GM19467 (cell line): ENCODE results near the gene CEND1.

Source experiments
- ATAC-seq: cut with Tn5 transposase; IDR thresholded peaks from one replicate; pipeline ENCODE4 v1.9.1; 2021; ENCODE audit warnings: mild to moderate bottlenecking, moderate library complexity; ENCODE audit not compliant: unreplicated experiment

CEND1 gene

GRCh38 chr11:789943-790342 is at the start of gene CEND1:
CEND1 (minus strand) TSS chr11:790090; CDS start chr11:788576, 1,514 bp downstream.
- no peak for ATAC-seq

- no peak for ATAC-seq
Measured at GRCh38 chr11:839280-839623, 49.4 kb upstream of the CEND1 start.

DNA sequence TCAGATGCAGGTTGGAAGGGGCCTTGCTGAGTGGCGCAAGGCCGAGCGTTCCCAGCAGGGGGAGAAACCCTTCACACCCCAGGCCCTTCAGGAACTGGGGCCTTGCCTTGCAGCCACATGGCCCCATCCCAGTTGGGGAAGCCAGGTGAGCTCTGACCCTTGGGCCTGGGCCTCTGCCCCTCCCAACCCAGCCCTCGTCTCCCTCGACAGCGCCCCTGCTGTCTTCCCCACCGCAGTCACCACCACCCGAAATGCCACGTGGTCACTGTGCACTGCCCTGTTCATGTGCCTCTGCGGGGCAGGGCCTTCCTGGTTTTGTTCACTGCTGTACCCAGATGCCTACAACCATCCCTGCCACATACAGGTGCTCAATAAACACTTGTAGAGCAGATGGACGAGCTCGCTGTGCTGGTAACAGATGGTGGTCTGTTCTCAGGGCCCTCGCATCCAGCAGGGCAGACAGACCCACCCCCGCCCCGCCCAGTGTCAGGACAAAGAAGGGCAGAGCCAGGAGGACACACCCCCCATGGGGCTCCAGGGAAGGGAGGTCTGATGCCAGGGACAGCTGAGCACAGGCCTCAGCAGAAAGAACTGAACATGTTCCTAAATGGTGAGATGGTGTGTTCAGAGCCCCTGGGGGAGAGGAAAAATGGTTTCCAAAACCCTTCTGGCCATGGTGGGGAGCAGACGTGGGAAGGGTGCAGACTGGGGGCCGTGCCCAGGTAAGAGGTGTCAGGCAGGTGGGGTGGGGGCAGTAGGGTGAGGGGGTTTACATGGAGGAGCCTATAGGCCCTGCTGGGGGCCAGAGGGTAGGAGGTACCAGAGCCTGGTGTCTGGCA is 48.8 kb upstream of the CEND1 start:
- no peak for ATAC-seq

GRCh38 chr11:837990-838307 is 48.1 kb upstream of the CEND1 start:
- ATAC-seq, result no peak

DNA sequence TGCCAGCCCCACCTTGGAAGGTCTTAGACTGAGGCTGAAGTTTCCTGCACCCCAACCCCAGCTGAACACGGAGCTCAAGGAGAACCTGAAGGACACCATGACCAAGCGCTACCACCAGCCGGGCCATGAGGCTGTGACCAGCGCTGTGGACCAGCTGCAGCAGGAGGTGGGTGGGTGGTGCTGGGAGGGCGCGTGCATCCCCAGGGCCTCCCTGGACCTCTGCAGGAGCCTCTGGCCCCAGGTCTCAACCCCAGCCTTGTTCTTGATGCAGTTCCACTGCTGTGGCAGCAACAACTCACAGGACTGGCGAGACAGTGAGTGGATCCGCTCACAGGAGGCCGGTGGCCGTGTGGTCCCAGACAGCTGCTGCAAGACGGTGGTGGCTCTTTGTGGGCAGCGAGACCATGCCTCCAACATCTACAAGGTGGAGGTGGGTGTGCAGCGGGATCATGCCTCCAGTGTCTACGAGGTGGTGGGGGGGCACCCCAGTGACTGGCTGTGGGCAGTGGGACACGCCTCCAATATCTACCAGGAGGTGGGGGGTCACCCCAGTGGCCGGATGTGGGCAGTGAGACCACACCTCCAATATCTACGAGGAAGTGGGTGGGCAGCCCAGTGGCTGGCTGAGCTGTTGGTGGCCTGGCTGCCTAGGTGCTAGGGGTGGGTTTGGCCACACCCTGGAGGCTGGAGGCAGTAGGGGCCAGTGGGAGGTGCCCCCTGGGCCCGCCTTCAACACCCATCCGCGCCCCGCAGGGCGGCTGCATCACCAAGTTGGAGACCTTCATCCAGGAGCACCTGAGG is 47.5 kb upstream of the CEND1 start:
- no peak for ATAC-seq

- ATAC-seq, result no peak
Measured at GRCh38 chr11:836700-837099, 46.8 kb upstream of the CEND1 start.

DNA sequence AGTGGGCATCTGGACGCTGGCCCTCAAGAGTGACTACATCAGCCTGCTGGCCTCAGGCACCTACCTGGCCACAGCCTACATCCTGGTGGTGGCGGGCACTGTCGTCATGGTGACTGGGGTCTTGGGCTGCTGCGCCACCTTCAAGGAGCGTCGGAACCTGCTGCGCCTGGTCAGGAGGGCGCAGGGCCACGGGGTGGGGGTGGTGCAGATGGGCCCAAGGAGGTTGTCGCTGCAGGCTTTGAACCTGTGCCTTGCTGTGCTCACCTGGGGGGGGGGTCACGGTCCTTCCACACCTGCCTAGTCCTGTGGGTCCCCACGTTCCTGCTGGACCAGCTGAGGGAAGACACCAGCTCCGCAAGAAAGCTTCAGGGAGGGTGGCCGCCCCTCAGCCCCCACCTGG is 46.4 kb upstream of the CEND1 start:
- ATAC-seq, result no peak

GRCh38 chr11:834371-835316 is 44.8 kb upstream of the CEND1 start:
- ATAC-seq, result no peak

DNA sequence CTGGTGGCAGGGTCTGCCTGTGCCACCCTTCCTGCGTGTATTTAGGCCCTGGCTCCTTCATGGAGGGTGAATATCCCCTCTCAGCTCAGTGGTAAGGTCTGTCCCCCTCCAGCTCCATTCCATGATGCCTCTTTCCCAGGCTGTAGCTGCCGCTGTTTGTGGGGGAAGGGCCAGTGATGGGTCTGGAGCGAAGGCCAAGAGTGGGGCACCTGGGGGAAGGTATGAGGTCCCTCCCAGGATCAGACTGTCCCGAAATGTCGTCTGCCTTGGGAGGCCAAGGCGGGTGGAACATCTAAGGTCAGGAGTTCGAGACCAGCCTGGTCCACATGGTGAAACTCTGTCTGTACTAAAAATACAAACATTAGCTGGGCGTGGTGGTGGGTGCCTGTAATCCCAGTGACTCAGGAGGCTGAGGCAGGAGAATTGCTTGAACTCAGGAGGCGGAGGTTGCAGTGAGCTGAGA is 44.0 kb upstream of the CEND1 start:
- no peak for ATAC-seq

DNA sequence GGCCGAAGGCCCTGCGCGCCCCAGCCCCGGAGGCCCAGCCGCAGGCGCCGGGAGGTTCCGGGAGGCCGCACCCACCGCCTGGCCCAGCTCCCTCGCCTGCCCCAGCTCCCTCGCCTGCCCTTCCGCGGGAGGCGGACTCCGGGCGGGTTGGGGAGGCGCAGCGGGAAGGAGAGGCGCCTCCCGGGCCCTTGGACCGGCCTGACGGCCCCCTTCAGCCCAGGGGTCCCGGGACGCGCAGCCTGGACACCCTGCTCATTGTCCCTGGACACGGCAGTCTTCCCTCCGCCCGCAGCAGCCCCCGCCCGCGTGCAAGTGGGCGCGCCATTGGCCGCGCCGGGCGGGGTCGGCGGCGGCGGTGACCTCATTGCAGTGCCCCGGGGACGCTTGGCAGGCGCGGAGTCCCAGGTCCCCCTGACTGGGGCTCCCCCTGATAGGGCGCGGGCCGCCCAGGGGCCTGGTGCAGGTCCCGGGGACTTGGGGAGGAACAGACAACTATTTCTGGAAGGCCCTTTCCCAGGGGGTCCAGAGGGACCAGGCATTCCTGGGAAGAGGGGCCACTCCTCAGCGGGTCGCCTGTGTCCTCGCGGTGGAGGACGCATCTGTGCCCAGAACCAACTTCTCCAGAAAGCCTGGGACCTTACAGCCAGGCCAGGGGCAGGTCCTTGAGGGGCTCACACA is 43.4 kb upstream of the CEND1 start:
- ATAC-seq, result no peak

GRCh38 chr11:832529-833113 is 42.7 kb upstream of the CEND1 start, which contains the start of gene CD151:
CD151 (plus strand) TSS chr11:832952; CDS start chr11:836070, 3,118 bp downstream.
- ATAC-seq, result no peak

DNA sequence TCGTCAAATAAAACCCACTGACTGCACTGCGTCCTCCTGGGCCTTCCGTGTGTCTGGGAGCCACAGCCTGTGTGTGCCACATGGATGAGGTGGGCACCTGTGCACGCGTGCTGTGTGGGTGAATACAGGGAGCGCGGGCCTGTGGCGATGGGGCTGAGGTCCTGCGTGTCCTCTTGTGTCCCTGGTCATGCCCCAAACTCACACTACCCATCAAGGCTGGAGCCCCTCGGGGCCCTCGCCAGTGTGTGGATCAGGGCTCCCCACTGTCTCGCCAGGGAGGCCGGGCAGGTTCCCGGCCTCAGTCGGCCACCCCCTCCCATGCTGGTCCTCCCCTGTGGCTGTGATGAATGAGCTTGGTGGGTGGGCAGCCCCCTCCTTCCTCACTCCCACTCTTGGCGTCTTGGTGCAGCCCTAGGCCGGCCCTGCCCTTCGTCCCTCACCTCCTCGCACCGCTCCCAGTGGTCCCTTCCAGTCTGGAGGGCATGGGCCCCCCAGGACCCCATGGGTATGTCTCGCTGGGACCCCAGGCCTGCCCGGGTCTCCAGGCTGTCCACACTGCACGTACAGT is 42.2 kb upstream of the CEND1 start:
- ATAC-seq, result no peak

GRCh38 chr11:831118-831864 is 41.4 kb upstream of the CEND1 start:
- ATAC-seq, result no peak

GRCh38 chr11:830295-831117 is 40.6 kb upstream of the CEND1 start:
- no peak for ATAC-seq

GRCh38 chr11:829847-830294 is 40.0 kb upstream of the CEND1 start:
- ATAC-seq, result no peak

DNA sequence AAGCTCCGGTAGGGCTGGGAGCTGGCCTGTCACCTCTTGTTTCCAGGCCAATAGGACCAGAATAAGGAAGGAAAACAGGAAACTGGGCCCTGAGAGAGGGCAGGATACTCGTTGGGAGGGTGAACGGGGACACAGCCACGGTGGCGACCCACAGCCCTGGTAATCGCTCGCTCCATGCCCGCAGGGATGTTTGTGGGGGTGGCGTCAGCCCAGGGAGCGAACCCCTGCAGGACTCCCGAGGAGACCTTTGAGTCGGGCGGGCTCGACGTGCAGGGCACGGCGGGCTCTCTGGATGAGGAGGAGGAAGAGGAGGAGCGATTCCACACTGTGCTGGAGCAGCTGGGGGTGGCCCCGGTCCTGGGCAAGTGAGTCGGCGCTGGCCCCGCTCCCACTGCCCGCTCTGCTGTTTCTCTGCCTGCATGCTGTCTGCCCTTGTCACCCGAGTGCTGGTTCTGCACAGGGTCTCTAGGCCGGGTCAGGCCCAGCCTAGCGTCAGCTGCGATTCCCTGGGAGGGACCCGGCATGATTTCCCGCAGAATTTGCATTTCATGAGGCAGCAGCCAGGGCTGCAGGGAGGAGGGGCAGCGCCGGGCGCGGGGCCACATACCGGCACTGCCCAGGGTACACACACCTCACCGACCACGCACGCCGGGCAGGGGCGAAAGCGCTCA is 39.4 kb upstream of the CEND1 start:
- no peak for ATAC-seq

- ATAC-seq, result no peak
Measured at GRCh38 chr11:828506-829175, 38.8 kb upstream of the CEND1 start.
